A673 (cell line): ENCODE measurements around the gene SELENOI.

ENCODE experiments used
- CTCF ChIP-seq: fragments of 300-800, 200-600 bp; sonication (generic); conservative IDR thresholded peaks from 2 replicates; pipeline ENCODE4 v1.5.1; 2017; ENCODE audit warnings: low read depth, mild to moderate bottlenecking, antibody characterized with exemption, low read length, moderate library complexity, mixed read lengths
- EZH2 ChIP-seq: fragments of 200-600 bp; sonication (generic); IDR thresholded peaks from 2 replicates; pipeline ENCODE4 v1.6.1; 2017; ENCODE audit warnings: borderline replicate concordance, low read depth, mild to moderate bottlenecking, mixed read lengths, antibody characterized with exemption, low read length; ENCODE audit not compliant: poor library complexity, severe bottlenecking

- TF ChIP-seq CTCF (no peak), EZH2 (no peak)
These were observed 29.1 kb upstream of the SELENOI start for GRCh38 chr2:26316845-26317244.
